ENCODE results near the gene IMMP2L. TPM values are rescaled to one million over a fixed set of nuclear protein-coding genes. Genes with fewer than 3 reads are reported as not detected.

IMMP2L gene
- total RNA-seq, 1 experiment from 2014 or later = 8.8 TPM

DNA sequence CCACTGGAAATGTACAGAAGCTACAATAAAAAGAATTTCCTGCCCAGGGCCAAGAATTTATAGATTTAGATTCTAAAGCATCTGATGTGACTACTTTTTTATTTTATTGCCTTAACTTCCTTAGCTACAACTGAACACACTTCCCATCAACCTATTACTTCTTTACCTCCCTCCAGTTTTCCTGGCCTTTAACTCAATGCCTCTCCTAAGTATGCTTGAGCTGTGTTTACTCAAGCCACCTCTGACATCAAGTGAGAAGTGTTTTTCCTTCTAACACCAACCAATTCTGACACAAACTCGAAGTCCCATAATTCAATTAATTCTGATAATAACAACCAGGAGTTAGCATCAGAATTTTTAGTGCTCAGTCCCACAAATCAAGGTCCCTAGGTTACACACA, 170.0 kb downstream of the IMMP2L start:
- TF ChIP-seq SIN3A (IDR thresholded peaks at IDR 0.05; ENCODE audit: borderline replicate concordance, insufficient read depth, low read depth, low read length) (no peak), REST (IDR thresholded peaks at IDR 0.05; ENCODE audit: insufficient read depth in 1 of 2, low read depth in 2 of 2, low read length in 1 of 2) (no peak)
- BruUV-seq (replicated peaks) = no TSS peak
- intact Hi-C loops (cut with micrococcal nuclease; ENCODE audit: unreplicated experiment) = no loop called here
- DNase-seq (ENCODE audit: low read depth, low spot score) (no peak), ATAC-seq (no peak)
- no peaks in the 10 kb centered on the region for H3K9me3 ChIP-seq (ENCODE audit: control insufficient read depth, insufficient read depth, low read depth, low read length)
- no peaks in the 10 kb centered on the region for H3K27me3 ChIP-seq (ENCODE audit: control insufficient read depth, insufficient read depth, low read length)
- no peak overlapping the region for H3K27ac ChIP-seq (ENCODE audit: low read length)
- in situ Hi-C loops (cut with HindIII; ENCODE audit: low pct_unique_long_range_greater_than_20kb, low sequenced_read_pairs) = no loop called here
- H3K4me1 ChIP-seq (ENCODE audit: control insufficient read depth, insufficient read depth, low read length) = no peaks in the 10 kb centered on the region
- ChIA-PET CTCF (no interaction called here), POLR2A (no interaction called here)
- no peaks in the 10 kb centered on the region for H3K36me3 ChIP-seq (ENCODE audit: control insufficient read depth, insufficient read depth, low read length)
- no peak overlapping the region for H3K4me3 ChIP-seq (ENCODE audit: low read depth in 2 of 2, low read length in 2 of 2)

- BruUV-seq (replicated peaks) = no TSS peak
- POLR2A ChIA-PET = no interaction called here
- in situ Hi-C loops (cut with HindIII; ENCODE audit: low pct_unique_long_range_greater_than_20kb, low sequenced_read_pairs) = no loop called here
- Histone ChIP-seq H3K27ac (ENCODE audit: low read length) (no peak overlapping the region), H3K27me3 (ENCODE audit: control insufficient read depth, insufficient read depth, low read length) (no peaks in the 10 kb centered on the region), H3K4me1 (ENCODE audit: control insufficient read depth, insufficient read depth, low read length) (no peaks in the 10 kb centered on the region), H3K4me3 (ENCODE audit: low read depth in 2 of 2, low read length in 2 of 2) (no peak overlapping the region), H3K9me3 (ENCODE audit: control insufficient read depth, insufficient read depth, low read depth, low read length) (no peaks in the 10 kb centered on the region), H3K36me3 (ENCODE audit: control insufficient read depth, insufficient read depth, low read length) (no peaks in the 10 kb centered on the region)
- TF ChIP-seq POLR2AphosphoS5 (IDR thresholded peaks at IDR 0.05; ENCODE audit: low read depth, low read length) (no peak), TCF7L2 (IDR thresholded peaks at IDR 0.05; ENCODE audit: low read depth, low read length) (no peak), CTCF (IDR thresholded peaks at IDR 0.05) (no peak), REST (IDR thresholded peaks at IDR 0.05; ENCODE audit: insufficient read depth in 1 of 2, low read depth in 2 of 2, low read length in 1 of 2) (no peak), SIN3A (IDR thresholded peaks at IDR 0.05; ENCODE audit: borderline replicate concordance, insufficient read depth, low read depth, low read length) (no peak)
- intact Hi-C loops (cut with micrococcal nuclease; ENCODE audit: unreplicated experiment) = no loop called here
- ATAC-seq = no peak
- DNase-seq (ENCODE audit: low read depth, low spot score) = no peak
- CTCF ChIA-PET = no interaction called here
These were observed 172.3 kb downstream of the IMMP2L start for GRCh38 chr7:111390000-111390399.
